HG02678 (cell line): ENCODE measurements around the gene C16orf74.

ENCODE experiments used
- ATAC-seq: cut with Tn5 transposase; IDR thresholded peaks from one replicate; pipeline ENCODE4 v1.9.1; 2021; ENCODE audit warnings: mild to moderate bottlenecking, moderate library complexity; ENCODE audit not compliant: unreplicated experiment

The C16orf74 gene

DNA sequence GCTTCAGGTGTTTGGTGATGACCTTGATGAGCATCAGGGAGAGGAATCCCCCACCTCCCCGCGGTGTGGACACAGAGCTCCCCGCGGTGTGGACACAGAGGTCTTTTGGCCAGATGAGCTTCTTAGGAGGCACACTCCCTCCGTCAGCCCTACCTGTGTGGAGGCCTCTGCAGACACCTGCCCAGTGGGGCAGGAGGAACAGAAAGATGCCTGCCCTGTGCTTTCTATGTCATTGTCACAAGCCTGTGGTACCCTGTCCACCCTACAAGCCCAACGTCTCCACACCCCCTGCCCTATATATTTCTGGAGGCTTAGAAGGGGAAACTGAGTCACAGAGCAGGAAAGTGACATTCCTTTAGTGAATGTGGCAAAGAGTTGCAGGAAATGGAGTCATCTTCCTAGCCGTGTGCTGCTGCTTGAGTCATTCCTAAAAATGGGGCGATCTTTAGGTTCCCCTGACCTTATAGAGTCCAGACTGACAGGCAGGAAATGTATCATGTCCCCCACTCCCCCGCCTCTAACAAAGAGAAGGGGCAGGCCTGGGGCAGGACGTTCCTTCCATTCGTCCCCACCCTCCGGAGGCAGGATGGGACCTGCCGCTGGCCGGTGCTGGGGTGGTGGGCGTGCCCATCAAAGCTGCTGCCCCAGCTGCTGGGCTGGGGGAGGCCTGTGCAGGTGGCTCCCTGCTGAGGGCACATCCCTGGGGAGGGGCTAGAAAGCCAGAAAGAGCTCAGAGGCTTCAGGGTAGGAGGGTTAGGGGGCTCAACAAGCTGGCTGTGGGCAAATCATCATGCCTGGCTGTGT, 1.0 kb upstream of the C16orf74 start:
- no peak for ATAC-seq

DNA sequence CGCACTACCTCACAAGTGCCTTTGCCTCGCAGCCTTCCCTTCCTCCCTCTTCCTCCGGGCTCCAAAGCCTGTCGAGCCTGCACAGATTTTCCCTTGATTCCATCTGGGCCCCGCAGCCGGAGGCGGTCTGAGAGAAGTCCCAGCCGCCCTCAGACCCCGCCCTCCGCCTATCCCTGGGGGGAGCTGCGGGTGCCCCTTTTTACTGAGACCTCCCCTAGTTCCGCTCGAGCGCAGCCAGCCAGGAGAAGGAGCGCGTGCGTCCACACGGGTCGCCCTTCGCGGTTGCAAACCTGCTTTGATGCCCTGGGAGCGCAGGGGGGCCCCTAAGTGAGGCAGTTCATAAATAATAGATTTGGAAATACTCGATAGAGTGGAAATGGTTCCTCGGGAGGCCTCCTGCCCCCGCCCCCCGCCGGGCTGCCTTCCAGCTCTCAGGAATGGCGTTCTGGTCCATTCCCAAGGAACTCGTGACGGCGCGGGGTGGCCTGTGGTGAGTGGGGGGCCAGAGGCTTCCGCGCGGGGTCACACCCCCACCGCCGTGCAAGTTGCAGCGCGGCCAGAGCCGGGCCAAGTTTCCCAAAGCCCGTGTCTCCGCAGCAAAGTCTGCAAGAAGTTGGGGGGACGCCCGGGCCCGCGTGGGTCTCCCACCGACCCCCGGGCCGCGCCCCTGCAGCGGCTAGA, 610 bp downstream of the C16orf74 start:
- no peak for ATAC-seq

DNA sequence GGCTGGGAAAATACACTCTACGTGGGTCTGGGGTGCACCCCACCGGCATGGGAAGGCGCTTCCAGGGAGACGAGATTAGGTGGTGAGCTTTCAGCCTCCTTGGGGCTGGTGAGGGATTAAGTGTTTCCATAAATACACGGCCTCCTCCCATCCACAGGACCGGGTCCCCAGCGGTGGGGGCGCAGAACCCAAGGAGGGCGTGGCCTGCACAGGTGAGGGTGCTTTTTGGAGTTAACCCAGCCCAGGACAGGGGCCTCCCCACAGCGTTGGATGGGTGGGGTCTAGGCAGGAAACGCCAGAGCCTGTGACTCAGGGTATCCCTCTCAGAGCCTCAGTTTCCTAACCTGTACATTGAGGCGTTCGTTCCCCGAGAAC, 1.1 kb downstream of the C16orf74 start:
- no peak for ATAC-seq

DNA sequence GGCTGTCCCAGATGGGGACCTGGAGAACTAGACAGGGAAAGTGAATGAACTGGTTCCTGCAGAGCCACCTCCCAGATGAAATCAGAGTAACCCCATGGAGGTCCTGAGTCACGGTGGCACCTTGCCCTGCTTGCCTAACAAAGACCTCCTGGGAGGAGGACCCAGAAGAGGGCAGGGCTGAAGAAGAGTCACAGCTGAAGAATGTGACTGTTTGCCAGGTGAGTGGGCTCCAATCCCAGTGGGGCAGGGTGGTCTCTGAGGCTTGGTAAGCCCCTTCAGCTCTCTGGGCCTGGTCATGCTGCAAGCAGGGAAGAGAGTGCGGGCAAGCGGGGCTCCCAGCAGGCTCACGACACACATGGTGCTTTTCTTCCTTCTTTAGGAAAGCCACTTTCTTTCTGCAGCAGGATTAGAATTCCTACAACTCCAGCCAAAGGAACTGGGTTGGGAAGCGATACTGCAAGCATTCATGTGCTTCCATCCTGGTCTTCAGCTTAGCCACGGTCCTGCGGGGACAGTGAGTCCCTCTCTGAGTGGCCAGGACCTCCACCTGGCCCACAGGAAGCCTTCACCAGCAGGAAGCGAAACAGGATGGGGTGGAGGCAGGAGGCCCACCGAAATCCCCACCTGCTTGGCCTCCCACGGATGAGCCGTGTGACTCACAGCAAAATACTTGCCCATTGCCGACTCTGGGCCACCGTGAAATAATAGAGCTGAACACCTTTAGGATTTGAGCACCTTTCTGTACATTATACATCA, 4.3 kb downstream of the C16orf74 start:
- ATAC-seq: no peak

DNA sequence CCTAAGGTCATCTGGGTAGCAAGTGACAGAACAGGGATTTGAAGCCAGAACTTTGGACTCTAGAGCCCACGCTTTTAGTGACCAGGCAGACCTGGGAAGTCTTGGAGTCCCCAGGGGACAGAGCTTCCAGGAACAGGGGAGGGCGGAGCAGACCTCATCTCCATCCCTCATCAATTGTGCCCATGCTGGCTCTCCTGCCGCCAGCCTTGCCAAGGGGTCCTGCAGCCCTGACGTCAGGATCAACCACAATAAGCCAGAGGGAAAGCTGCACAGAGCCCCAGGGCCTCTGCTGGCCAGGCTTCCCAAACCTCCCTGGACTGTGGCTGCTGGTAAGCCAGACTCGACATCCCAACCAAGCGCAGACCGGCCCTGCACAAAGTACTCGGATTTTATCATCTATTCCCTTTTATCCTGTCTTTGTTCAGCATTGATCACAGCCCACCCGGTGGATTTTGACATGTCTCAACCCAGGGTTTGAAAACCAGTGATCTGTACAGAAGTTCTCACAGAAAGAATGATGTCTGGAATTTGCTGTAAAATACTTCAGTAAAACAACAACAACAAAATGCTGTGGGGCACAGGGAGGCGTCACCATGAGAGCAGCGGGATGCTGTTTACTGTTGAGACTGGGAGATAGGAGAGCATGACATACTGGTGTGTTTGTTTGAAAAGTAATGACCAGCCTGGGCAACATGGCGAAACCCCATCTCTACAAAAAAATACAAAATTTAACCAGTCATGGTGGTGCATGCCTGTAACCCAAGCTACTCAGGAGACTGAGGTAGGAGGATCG, 11.8 kb downstream of the C16orf74 start:
- ATAC-seq: no peak

DNA sequence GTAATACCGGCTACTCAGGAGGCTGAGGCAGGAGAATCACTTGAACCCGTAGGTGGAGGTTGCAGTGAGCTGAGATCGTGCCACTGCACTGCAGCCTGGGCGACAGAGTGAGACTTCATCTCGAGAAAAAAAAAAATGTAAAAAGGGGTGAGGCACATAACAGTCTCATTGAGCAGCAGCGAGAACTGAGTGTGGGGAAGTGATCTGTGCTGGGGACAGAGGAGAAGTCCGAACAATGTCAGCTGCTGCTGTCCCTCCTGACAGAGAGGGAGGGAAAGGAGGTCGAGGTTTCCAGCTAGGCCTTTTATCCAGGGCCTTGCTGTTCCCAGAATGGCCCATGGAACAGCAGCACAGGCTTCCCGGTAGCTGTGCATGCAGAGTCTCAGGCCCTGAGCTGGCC, 14.0 kb downstream of the C16orf74 start:
- no peak for ATAC-seq

DNA sequence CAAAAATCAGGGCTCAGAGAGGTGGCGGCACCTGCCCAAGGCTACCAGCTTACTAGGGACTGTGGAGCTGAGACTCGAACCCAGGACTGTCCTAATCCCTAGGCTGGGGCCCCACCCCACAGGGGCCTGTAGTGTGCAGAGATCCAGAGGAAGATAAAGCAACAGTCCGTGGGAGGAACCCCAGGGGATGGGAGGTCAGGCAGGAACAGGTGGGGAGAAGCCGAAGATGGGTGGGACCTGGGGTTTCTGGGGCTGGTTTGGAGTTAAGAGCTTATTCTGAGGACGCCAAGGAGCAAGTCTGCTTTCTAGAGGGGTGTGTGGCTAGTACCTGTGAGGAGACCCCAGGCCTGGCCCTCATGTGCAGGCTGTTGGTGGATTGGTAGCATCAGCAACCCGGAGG, 14.9 kb downstream of the C16orf74 start:
- no peak for ATAC-seq

DNA sequence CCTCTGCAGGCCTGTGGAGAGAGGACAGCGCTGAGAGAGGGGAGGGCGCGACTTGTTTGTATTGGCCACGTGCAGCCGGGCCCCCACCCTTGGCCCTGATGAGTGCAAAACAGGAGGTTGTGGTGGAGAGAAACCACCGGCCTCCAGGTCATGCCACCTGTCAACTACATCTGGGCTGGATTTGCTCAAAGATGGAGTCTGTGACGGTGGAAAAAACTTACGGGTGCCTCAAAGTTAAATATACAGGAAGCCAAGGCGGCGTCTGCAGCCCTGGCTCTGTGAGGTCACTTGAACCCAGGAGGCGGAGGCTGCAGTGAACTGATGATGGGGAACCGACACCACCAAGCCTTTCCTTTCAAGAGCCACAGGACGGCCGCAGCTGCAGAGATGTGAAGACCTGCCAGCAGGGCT, 15.7 kb downstream of the C16orf74 start:
- peak; percentile 82 for ATAC-seq

DNA sequence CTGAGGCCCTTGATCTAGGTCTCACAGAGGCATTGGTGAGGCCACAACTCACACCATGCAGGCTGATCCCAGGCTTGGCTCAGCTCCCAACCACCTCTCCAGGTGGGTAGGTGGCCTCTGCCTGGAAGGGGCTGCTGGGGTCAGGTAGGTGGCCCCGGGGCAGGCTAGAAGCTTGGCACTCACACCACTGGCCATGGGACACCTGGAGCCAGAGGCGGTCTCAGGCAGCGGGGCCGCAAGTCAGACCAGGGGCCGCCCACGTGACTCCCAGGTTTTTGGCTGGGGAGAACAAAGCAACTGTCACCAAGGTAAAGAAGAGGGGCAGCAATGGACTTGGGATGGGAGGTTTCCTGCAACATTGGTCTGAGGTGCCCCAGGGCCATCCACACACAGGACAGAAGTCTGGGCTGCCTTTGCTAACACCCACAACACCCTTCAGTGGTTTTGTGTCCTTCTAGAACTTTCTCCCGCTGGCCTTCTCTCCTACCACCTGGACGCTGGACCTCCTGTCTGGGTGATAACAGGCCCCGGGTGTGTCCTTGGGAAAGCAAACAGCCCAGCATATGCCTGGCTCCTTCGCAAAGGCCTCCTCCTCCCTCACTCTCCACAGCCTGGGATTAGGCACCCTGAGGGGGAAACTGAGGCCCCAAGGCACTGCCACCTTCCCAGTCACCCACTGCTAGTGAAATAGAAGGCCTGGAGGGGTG, 16.4 kb downstream of the C16orf74 start:
- no peak for ATAC-seq

DNA sequence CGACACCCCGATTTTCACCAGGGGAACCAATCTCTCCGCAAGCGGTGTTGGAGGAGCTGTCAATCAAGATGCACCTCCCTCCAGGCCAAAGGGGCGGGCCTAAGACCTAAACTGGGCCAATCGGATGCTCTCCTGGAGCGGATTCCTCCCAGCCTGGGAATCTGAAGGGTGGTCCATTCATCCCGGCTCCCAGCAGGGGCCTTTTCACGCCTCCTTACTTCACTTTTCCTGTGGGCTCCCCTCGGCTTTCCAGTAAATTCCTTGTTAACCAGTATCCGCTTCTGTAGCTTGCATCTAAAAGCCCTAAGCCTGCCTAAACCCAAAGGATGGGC, 17.1 kb downstream of the C16orf74 start:
- ATAC-seq: no peak

DNA sequence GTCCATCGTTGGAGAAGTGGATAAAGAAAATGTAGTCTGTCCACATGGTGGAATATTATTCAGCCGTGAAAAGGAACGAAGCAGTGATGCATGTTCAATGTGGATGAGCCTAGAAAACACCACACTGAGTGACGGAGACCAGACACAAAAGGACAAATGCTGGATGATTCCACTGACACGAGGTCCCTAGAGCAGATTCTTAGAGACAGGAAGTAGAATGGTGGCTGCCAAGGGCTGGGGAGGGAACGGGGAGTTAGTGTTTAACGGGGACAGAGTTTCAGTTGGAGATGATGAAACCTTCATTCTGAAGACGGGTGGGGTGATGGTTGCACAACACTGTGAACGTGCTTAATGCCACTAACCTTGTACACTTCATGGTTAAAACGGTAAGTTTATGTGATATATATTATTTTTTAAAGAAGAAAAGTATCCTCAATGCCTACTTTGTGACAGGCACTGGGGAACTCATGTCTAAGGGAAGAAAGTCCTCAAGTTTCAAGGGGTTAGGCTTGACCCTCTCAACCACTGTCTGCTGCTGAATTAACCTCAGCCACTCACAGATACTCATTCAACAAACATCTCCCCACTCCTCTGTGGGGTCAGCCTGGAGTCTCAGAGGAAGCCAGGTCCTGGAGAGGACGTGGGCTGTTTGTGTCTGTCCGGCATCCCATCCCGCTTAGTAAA, 17.6 kb downstream of the C16orf74 start:
- no peak for ATAC-seq

DNA sequence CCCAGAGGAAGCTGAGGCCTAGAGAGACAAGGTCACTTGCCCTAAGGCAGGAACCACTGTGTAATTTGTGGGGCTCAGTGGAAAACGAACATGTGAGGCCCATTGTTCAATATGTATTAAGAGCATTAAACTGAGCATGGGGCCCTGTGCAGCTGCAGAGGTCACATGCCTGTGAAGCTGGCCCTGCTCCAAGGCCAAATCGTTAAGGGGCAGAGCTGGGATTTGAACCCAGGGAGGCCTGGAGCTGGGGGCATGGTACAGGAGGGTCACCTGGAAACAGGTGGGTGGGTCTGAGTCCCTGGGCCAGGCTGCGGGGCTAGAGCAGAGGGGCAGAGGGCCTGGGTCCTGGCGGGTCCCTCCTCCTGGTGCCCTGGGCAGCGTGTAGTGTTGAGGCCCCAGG, 19.7 kb downstream of the C16orf74 start:
- ATAC-seq: no peak

DNA sequence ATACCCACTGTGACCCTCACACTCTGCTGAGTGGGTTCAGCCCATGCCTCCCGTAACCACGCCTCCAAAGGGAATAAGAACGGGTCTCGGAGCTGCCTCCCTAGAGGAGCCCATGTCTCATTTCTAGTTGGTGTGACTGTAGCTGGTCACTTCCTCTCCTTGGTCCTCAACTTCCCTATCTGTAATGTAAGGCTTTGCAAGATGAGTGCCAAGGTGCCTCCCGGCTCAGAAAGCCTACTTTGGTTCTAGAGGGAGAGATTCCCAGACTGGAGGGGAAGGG, 20.8 kb downstream of the C16orf74 start:
- no peak for ATAC-seq

DNA sequence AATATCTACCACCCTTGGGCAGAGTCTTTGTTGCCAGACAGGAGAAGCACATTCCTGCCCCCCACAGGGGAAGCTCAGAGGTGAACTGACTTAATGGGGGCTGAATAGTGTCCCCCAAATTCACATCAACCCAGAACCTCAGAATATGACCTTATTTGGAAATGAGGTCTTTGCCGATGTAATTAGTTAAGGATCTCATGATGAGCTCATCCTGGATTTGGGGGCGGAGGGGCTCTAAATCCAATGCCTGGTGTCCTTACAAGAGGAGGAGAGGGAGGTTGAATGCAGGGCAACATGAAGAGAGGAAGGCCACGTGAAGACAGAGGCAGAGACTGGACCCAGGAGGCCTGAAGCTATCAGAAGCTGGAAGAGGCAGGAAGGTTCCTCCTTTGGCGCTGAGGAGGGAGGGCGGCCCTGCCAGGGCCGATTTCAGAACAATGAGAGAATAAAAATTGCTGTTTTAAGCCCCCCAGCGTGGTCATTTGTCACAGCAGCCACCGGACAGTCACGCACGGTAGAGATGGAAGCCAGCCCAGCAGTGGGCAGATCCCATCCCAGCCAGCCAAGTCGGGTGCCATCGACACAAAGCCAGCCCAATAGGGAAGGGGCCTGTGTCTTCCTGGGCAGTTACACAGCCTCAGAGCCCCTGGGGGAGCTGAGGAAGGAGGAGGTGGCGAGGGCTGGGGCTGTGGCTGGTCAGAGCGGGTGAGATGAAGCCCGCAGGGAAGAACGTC, 21.3 kb downstream of the C16orf74 start:
- no peak for ATAC-seq

DNA sequence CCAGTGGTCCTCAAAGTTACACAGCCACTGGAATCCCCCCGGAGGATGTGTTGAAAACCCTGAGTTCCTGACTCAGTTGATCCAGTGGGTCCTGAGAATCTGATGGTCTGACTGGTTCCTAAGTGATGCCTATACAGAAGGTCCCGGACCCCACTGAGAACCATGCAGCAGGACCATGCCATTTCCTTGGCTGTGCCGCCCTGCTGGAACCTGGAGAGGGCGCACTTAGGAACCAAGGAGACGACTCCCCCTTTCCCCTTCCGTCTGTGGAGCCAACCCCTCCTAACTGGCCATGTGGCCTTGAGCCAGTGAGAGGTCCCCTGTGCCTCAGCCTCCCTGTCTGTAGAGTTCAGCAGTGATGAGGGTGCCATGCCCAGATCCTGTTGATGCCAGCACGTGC, 22.0 kb downstream of the C16orf74 start:
- ATAC-seq: no peak

DNA sequence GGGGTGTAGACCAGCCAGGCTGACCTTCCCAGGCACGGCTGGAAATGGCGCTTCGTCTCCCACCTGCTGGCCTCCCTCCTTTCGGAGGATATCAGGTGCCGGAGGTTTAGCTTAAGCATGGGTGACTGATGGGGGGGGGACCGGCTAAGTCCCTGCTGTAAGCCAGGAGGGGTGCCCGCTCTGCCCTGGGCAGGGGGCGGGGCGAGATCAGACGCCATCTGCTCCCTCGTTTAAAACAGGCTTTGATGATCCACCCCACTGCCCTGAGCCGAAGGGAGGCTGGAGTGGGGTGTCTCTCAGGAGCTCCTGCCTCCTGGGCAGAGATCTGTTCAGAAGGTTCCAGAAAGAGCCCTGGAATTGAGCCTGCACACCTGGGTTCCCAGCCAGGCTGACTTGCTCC, 26.0 kb downstream of the C16orf74 start:
- ATAC-seq: no peak

DNA sequence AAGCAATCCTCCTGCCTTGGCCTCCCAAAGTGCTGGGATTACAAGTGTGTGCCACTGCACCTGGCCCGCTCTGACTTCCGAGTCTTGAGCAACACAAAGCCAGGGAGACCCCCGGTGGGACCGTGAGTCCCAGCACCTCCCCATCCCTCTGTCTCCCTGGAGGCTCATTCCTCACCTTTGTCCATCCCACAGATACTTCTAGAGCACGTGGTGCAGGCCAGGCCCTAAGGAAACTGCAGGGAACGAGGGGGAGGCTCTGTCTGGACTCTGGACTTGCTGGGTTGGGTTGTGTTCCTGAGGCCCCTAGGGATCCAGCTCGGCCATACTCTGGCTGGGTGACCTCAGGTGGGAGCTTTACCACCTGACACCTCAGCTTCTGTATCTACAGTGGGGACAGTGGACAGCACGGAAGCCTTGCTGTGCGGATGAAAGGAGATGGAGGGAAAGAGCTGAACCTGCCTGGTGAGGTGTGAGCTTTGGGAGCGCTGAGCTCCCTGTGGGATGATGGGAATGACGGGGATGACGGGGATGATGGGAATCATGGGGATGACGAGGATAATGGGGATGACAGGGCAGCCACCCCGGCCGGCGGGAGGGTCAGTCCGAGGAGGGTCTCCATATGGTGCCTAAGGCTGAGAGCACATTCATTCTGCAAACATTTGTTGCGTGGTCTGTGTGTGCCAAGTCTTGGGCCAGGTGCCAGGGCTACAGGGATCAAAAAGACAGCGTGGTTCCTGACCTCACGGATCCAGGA, 26.6 kb downstream of the C16orf74 start:
- no peak for ATAC-seq

DNA sequence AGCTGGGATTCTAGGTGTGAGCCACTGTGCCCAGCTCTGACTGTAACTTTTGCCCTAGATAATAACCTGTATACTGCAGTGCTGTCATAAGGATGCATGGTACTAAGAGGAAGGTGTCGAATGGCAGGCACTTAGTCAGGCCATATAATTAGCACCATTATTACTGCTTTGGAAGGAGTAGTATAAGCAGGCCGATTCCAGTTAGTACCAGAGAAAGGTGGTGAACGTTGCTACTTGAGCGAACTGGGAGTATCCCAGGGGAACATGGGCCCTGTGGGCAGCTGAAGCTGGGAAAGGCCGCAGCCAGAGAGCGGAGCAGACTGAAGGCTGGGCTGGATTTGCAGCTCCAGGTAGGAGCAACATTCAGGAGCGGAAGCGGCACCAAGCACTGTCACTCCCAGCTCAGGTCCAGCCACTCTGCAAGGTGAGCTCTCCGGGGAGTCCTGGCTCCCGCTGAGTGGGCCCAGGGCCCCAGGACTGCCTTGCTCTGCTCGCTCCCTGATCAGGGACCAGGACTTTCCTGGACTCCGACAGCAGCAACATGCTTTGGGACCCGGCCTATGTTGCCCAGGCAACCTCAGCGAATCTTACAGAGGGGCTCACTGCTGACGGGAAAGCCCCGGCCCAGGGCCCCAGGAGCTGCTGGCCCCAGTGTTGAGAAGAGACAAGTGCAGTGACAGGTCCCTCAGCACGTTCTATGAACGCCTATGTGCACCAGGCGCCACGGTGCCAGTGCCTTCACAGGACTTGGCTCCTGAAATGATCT, 28.6 kb downstream of the C16orf74 start:
- no peak for ATAC-seq
